ENCODE measurements around the gene DNASE2. TPM values are rescaled to one million over a fixed set of nuclear protein-coding genes. Genes with fewer than 3 reads are reported as not detected.

DNASE2 gene
- polyA plus RNA-seq, 1 donor (not counting 4 experiments of a cell fraction or from before 2014, with no cell fraction given) = 23.5 TPM

DNA sequence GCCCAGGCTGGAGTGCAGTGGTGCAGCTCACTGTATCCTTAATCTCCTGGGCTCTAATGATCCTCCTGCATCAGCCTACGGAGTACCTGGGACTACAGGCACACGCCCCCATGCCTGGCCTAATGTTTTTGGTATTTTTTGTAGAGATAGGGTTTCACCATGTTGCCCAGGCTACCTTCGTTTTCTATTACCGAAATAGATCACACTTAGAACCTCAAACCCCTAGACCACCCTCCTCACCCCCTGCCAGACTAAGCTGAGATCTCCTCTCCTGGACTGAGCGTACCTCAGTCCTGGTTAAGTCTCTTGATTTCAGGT, 5.4 kb upstream of the DNASE2 start:
- H4K20me1 ChIP-seq (ENCODE audit: control insufficient read depth, extremely low read depth, insufficient read depth, low read length) = no peaks in the 10 kb centered on the region

DNA sequence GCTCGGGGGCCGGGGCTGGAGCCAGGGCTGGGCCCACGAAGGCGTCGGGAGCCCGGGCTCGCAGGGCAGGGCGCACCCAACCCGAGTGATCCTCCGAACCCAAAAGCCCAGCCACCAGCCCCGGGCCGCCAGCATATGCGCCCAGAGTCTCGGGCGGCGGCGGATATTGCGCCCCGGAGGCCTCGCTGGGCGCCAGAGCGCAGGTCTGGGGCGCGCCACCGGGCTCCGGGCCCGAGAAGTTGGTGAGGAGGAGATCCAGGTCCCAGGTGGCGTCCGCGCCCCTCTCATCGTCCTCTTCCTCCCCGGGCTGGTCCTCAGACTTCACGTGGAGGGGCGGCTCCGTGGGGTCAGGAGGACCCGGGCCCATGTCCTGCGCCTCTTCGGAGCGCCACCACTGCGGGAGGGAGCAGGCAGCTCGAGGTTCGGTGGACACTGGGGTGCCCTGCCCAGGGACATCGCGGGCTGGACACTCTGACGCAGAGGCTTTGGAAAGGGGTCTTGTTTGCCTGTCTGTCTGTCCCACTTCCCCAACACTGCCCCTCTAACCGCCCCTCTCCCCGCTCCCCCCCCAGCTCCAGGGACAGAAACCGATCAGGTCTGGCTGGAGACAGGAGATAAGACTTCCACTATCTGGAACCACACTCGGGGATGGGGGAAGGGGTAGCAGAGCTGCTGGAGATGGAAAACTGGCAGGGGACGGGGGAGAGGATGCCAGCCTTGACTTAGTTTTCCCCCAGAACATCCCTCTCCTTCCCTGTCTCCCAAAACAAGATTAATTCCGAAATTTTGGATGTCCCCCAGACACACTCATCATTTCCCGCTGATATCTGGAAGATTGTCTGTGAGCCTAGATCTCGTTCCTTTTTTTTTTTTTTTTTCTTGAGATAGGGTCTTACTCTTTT, 4.8 kb upstream of the DNASE2 start:
- Histone ChIP-seq H3K36me3 (ENCODE audit: control insufficient read depth in 2 of 2, extremely low read depth in 1 of 2, insufficient read depth in 2 of 2, low read length in 2 of 2) (no peaks in the 10 kb centered on the region), H3K4me3 (ENCODE audit: control insufficient read depth in 2 of 3, extremely low read depth in 1 of 3, insufficient read depth in 2 of 3, low read depth in 1 of 3, low read length in 3 of 3) (peak overlapping the region; percentile 39 to 56 (median 55)), H2AFZ (ENCODE audit: control insufficient read depth, low read length) (peak overlapping the region; percentile 3), H3K79me2 (ENCODE audit: control insufficient read depth, insufficient read depth, low read length) (no peaks in the 10 kb centered on the region), H3K4me2 (ENCODE audit: control insufficient read depth, extremely low read depth, insufficient read depth, low read depth, low read length) (peak overlapping the region; percentile 64), H3K4me1 (ENCODE audit: control insufficient read depth, extremely low read depth, insufficient read depth, low read length) (peaks cover 3% of the 10 kb centered on the region), H3K9ac (ENCODE audit: control insufficient read depth, extremely low read depth, insufficient read depth, low read length) (peak overlapping the region; percentile 33), H3K27me3 (ENCODE audit: control insufficient read depth, extremely low read depth, insufficient read depth, low read length) (no peaks in the 10 kb centered on the region), H3K9me1 (ENCODE audit: control insufficient read depth, extremely low read depth, insufficient read depth, low read length) (no peaks in the 10 kb centered on the region), H3K27ac (ENCODE audit: control insufficient read depth, insufficient read depth, low read length) (no peak overlapping the region), H4K20me1 (ENCODE audit: control insufficient read depth, extremely low read depth, insufficient read depth, low read length) (no peaks in the 10 kb centered on the region), H3K9me3 (ENCODE audit: control insufficient read depth, low read depth, low read length) (peaks cover 10% of the 10 kb centered on the region)
- DNase-seq (ENCODE audit: low read depth, low spot score) (no peak), FAIRE-seq (no peak)
- dilution Hi-C loops (cut with MboI; ENCODE audit: extremely low pct_ligation_motif_present, low sequenced_read_pairs) = no loop called here
- TF ChIP-seq, protein P1, sequence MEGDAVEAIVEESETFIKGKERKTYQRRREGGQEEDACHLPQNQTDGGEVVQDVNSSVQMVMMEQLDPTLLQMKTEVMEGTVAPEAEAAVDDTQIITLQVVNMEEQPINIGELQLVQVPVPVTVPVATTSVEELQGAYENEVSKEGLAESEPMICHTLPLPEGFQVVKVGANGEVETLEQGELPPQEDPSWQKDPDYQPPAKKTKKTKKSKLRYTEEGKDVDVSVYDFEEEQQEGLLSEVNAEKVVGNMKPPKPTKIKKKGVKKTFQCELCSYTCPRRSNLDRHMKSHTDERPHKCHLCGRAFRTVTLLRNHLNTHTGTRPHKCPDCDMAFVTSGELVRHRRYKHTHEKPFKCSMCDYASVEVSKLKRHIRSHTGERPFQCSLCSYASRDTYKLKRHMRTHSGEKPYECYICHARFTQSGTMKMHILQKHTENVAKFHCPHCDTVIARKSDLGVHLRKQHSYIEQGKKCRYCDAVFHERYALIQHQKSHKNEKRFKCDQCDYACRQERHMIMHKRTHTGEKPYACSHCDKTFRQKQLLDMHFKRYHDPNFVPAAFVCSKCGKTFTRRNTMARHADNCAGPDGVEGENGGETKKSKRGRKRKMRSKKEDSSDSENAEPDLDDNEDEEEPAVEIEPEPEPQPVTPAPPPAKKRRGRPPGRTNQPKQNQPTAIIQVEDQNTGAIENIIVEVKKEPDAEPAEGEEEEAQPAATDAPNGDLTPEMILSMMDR (optimal IDR thresholded peaks at IDR 0.05 in 1 of 3, IDR thresholded peaks at IDR 0.05 in 1 of 3, conservative IDR thresholded peaks at IDR 0.05 in 1 of 3; ENCODE audit: extremely low read depth in 1 of 3, insufficient read depth in 2 of 3, low read length in 3 of 3) = no peak
- TF ChIP-seq EZH2 (IDR thresholded peaks at IDR 0.05; ENCODE audit: low read length) = no peak

More for the DNA sequence above, 5.4 kb upstream of the DNASE2 start:
- Histone ChIP-seq H3K4me2 (ENCODE audit: control insufficient read depth, extremely low read depth, insufficient read depth, low read depth, low read length) (no peak overlapping the region), H3K27ac (ENCODE audit: control insufficient read depth, insufficient read depth, low read length) (no peak overlapping the region), H3K79me2 (ENCODE audit: control insufficient read depth, insufficient read depth, low read length) (peaks cover 6% of the 10 kb centered on the region), H3K36me3 (ENCODE audit: control insufficient read depth in 2 of 2, extremely low read depth in 1 of 2, insufficient read depth in 2 of 2, low read length in 2 of 2) (no peaks in the 10 kb centered on the region), H3K9me3 (ENCODE audit: control insufficient read depth, low read depth, low read length) (peaks cover 10% of the 10 kb centered on the region), H3K27me3 (ENCODE audit: control insufficient read depth, extremely low read depth, insufficient read depth, low read length) (no peaks in the 10 kb centered on the region), H3K9ac (ENCODE audit: control insufficient read depth, extremely low read depth, insufficient read depth, low read length) (no peak overlapping the region), H3K4me1 (ENCODE audit: control insufficient read depth, extremely low read depth, insufficient read depth, low read length) (peaks cover 4% of the 10 kb centered on the region), H3K9me1 (ENCODE audit: control insufficient read depth, extremely low read depth, insufficient read depth, low read length) (no peaks in the 10 kb centered on the region), H3K4me3 (ENCODE audit: control insufficient read depth in 2 of 3, extremely low read depth in 1 of 3, insufficient read depth in 2 of 3, low read depth in 1 of 3, low read length in 3 of 3) (no peak overlapping the region), H2AFZ (ENCODE audit: control insufficient read depth, low read length) (no peak overlapping the region)
- no peak for DNase-seq (ENCODE audit: low read depth, low spot score)
- no peak for FAIRE-seq
- TF ChIP-seq EZH2 (IDR thresholded peaks at IDR 0.05; ENCODE audit: low read length) = no peak
- dilution Hi-C loops (cut with MboI; ENCODE audit: extremely low pct_ligation_motif_present, low sequenced_read_pairs) = no loop called here
